Epithelial cell of esophagus (primary cell): ENCODE data around the gene EXOC6.

ENCODE experiments used
- DNase-seq: peaks from one replicate; pipeline ENCODE4 v3.0.0; 2010; ENCODE audit warnings: low read depth
- H3K4me3 ChIP-seq: 2 replicates; pipeline ENCODE4 v1.5.1; 2011; ENCODE audit warnings: mild to moderate bottlenecking, low read length, control low read depth
- TF ChIP-seq, protein P1 (sequence below): IDR thresholded peaks from 2 replicates; pipeline ENCODE4 v1.5.1; 2011; ENCODE audit warnings: low read depth, mild to moderate bottlenecking, low read length, control low read depth, inconsistent platforms; ENCODE audit not compliant: insufficient read depth; ENCODE audit errors: missing control alignments

The EXOC6 gene

DNA sequence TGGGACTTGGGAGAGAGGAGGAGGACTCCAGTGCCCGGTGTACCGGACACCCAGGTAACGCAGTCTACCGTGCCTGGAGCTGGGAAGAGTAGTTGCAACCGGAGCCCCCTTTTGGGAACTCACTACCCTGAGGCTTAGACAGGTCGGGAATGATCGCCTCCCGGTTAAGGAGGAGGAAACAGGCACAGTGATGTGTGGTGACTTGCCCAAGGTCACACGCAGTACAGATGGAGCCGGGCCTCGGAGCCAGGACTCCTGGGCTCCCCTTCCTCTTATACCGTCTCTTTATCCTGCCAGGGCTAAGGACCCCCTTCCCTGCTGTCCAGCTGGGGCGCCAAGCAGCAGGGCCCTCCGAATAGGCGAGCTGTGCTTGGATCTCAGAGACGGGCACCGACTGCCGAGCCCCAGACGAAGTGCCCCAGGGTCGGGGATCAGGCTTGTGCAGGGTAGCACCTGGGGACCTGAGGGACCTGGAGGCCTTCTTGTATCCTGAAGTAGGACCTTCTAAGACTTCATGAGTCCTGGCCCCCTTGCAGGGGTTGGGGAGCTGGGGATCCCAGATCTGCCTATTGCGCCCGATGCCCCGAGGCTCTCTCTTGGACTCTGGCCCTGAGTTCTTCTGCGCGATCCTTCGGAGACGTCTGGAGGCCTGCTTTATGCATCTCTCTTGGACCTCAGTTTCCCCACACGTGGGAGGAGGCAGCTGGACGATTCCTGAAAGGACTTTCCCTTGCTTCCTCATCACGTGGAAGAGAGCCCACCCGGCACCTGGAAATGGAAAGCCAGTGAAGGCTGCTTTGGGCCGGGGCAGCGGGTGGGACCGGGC lies 224.6 kb downstream of the EXOC6 start:
- no peak for DNase-seq
- TF ChIP-seq, protein P1, sequence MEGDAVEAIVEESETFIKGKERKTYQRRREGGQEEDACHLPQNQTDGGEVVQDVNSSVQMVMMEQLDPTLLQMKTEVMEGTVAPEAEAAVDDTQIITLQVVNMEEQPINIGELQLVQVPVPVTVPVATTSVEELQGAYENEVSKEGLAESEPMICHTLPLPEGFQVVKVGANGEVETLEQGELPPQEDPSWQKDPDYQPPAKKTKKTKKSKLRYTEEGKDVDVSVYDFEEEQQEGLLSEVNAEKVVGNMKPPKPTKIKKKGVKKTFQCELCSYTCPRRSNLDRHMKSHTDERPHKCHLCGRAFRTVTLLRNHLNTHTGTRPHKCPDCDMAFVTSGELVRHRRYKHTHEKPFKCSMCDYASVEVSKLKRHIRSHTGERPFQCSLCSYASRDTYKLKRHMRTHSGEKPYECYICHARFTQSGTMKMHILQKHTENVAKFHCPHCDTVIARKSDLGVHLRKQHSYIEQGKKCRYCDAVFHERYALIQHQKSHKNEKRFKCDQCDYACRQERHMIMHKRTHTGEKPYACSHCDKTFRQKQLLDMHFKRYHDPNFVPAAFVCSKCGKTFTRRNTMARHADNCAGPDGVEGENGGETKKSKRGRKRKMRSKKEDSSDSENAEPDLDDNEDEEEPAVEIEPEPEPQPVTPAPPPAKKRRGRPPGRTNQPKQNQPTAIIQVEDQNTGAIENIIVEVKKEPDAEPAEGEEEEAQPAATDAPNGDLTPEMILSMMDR, result no peak
- H3K4me3 ChIP-seq, result no peak overlapping the region

DNA sequence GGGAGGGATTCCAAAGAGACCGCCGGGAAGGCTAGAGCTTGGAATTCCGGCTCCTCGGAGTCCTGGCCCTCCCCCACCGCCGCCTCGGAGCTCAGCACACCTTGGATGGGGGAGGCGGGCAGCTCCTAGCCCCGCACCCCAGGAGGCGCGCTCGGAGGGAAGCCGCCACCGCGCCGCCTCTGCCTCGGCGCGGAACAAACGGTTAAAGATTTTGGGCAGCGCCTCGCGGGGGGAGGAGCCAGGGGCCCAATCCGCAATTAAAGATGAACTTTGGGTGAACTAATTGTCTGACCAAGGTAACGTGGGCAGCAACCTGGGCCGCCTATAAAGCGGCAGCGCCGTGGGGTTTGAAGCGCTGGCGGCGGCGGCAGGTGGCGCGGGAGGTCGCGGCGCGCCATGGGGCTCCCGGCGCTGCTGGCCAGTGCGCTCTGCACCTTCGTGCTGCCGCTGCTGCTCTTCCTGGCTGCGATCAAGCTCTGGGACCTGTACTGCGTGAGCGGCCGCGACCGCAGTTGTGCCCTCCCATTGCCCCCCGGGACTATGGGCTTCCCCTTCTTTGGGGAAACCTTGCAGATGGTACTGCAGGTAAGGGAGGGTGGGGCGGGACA lies 225.3 kb downstream of the EXOC6 start, which contains the start of gene CYP26A1:
CYP26A1 (plus strand) TSS at position 355 of the 608 bp plus-strand sequence; CDS start at position 397, 42 bp downstream.
- TF ChIP-seq, protein P1, result no peak
- DNase-seq, result no peak
- H3K4me3 ChIP-seq, result no peak within 1 kb of the TSS

DNA sequence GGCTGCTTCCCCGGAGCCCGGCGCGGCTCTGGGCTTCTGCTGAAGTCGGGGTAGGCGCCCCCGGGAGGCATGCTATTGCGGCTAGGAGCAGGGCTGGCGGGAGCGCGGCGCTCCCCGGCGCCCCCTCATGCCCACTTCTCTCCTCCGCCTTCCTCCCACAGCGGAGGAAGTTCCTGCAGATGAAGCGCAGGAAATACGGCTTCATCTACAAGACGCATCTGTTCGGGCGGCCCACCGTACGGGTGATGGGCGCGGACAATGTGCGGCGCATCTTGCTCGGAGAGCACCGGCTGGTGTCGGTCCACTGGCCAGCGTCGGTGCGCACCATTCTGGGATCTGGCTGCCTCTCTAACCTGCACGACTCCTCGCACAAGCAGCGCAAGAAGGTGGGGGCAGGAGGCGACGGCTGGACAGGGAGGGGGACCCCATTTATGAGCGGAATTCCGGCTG lies 225.9 kb downstream of the EXOC6 start:
- no peak overlapping the region for H3K4me3 ChIP-seq
- no peak for DNase-seq
- TF ChIP-seq, protein P1, result no peak

DNA sequence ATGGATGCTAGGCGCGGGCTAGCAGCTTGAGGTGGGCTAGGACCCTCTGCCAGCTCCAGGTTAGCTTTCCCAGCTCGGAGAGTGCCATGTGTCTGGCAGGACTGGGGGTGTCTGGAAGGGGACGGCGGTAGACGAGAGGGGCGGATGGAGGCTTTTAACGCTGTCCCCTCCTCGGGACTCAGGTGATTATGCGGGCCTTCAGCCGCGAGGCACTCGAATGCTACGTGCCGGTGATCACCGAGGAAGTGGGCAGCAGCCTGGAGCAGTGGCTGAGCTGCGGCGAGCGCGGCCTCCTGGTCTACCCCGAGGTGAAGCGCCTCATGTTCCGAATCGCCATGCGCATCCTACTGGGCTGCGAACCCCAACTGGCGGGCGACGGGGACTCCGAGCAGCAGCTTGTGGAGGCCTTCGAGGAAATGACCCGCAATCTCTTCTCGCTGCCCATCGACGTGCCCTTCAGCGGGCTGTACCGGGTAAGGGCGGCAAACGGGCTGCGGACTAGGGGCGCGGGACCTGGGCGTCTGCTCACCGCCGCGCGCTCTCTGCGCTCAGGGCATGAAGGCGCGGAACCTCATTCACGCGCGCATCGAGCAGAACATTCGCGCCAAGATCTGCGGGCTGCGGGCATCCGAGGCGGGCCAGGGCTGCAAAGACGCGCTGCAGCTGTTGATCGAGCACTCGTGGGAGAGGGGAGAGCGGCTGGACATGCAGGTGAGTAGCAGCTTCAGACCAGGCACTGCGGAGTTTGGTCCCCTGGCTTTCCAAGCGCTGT lies 226.5 kb downstream of the EXOC6 start:
- TF ChIP-seq, protein P1, result no peak
- H3K4me3 ChIP-seq, result no peak overlapping the region

DNA sequence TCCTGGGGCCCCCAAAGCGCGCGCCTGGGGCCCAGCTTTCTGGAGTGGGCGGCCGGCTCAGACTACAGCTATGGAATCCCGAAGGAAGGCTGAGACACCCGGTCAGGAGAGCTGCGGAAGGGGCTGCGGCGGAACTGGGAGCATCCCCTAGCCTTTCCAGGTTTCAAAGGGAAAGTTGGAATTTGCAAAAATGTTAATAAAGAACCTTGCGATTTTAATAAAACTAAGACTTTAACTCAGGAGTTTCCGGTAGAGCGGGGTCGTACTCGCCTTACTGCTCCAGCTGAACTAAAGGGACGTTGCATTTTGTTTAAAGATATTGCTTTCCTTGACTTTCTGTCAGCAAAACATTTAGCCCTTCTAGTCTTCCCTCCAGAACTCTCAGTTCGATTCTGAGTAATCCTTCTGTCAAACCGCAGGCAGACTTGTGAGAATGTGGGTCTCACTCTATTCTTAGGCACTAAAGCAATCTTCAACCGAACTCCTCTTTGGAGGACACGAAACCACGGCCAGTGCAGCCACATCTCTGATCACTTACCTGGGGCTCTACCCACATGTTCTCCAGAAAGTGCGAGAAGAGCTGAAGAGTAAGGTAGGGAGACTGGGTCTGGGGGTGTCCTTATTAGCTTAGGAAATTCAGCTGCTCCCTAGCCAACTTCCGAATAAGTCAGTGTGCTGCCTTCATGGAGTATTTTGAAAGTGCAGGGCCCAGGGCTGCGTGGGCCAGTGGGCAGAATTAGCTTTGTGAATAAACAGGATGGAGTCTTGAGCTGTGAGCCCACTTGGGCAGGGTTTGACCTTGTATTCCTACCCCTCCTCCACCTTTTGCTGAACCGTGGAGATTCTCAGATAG lies 227.3 kb downstream of the EXOC6 start:
- no peak for DNase-seq
- H3K4me3 ChIP-seq, result no peak overlapping the region
- TF ChIP-seq, protein P1, result no peak

More for the DNA sequence above, 226.5 kb downstream of the EXOC6 start:
- no peak for DNase-seq

DNA sequence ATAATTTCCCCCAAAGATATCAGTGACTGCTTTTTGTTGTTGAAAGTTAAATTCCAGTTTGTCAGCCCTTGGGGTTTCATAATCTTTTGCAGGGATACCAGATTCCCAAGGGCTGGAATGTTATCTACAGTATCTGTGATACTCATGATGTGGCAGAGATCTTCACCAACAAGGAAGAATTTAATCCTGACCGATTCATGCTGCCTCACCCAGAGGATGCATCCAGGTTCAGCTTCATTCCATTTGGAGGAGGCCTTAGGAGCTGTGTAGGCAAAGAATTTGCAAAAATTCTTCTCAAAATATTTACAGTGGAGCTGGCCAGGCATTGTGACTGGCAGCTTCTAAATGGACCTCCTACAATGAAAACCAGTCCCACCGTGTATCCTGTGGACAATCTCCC lies 228.6 kb downstream of the EXOC6 start:
- no peak for DNase-seq
- TF ChIP-seq, protein P1, result no peak

More for the DNA sequence above, 228.6 kb downstream of the EXOC6 start:
- H3K4me3 ChIP-seq, result no peak overlapping the region
